Measurements from ENCODE around the gene ARHGAP15. TPM values are rescaled to one million over a fixed set of nuclear protein-coding genes. Genes with fewer than 3 reads are reported as not detected.

ARHGAP15 gene
- total RNA-seq, 2 donors from 2014 or later: 0.41 to 4.3 TPM

DNA sequence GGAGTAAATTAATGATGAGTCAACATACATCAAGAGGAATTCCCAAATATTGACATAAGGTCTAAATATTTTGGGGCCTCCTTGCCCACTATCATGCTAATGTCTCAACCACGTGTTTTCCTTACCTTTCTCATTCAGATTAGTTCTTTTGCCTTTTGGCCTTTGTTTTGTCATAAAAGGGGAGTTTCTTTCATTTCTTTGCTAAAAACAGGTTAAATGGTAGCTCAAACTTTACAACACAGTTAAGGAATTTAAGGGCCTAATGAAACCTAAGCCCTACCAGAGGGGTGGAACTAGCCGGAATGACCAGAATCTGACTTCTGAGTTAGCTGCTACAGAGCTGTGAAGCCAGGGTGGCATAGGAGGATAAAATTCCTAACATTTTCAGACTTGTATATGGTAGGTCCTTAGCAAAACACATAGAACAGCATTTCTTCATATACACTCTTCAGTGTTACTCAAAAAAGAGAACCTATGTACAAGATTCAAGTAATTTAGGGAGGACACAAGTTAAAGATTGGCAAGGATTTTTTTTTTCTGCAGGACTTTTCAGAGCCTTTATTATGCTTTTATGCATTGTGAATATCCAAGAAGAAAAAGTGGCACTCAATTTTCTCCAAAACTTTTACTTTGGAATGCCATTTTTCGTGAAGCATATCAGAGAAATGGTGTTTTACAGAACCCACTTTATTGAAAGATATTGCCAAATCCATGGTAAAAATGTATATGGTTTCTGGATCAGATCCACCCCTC lies 633.1 kb downstream of the ARHGAP15 start:
- Histone ChIP-seq H3K36me3 (no peaks in the 10 kb centered on the region), H3K4me1 (replicated peaks) (no peaks in the 10 kb centered on the region), H3K27me3 (replicated peaks; ENCODE audit: insufficient read depth) (no peaks in the 10 kb centered on the region), H3K4me3 (no peak overlapping the region), H3K27ac (no peak overlapping the region), H3K9me3 (no peaks in the 10 kb centered on the region)
- 62% methylated on average over 3 of the region's 3 CpGs for WGBS
- TF ChIP-seq, protein P1, sequence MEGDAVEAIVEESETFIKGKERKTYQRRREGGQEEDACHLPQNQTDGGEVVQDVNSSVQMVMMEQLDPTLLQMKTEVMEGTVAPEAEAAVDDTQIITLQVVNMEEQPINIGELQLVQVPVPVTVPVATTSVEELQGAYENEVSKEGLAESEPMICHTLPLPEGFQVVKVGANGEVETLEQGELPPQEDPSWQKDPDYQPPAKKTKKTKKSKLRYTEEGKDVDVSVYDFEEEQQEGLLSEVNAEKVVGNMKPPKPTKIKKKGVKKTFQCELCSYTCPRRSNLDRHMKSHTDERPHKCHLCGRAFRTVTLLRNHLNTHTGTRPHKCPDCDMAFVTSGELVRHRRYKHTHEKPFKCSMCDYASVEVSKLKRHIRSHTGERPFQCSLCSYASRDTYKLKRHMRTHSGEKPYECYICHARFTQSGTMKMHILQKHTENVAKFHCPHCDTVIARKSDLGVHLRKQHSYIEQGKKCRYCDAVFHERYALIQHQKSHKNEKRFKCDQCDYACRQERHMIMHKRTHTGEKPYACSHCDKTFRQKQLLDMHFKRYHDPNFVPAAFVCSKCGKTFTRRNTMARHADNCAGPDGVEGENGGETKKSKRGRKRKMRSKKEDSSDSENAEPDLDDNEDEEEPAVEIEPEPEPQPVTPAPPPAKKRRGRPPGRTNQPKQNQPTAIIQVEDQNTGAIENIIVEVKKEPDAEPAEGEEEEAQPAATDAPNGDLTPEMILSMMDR (IDR thresholded peaks at IDR 0.05): no peak
- no peak for TF ChIP-seq POLR2AphosphoS5 (IDR thresholded peaks at IDR 0.05)
- no peak for TF ChIP-seq POLR2A (IDR thresholded peaks at IDR 0.05)
- DNase-seq (ENCODE audit: low spot score): no peak
- intact Hi-C loops (cut with DNase I): no loop called here

- Histone ChIP-seq H3K4me3 (no peak overlapping the region), H3K36me3 (no peaks in the 10 kb centered on the region), H3K4me1 (replicated peaks) (no peaks in the 10 kb centered on the region), H3K9me3 (no peaks in the 10 kb centered on the region), H3K27ac (no peak overlapping the region), H3K27me3 (replicated peaks; ENCODE audit: insufficient read depth) (no peaks in the 10 kb centered on the region)
- intact Hi-C loops (cut with DNase I): no loop called here
- no peak for DNase-seq (ENCODE audit: low spot score)
- 67% methylated on average over 4 of the region's 4 CpGs for whole genome bisulfite sequencing
- TF ChIP-seq POLR2A (IDR thresholded peaks at IDR 0.05) (no peak), POLR2AphosphoS5 (IDR thresholded peaks at IDR 0.05) (no peak)
- TF ChIP-seq, protein P1 (IDR thresholded peaks at IDR 0.05): no peak
Measured at GRCh38 chr2:143764261-143764660, 635.0 kb downstream of the ARHGAP15 start.

- no peak for DNase-seq (ENCODE audit: low spot score)
Measured at GRCh38 chr2:143764706-143765105, 635.5 kb downstream of the ARHGAP15 start.

DNA sequence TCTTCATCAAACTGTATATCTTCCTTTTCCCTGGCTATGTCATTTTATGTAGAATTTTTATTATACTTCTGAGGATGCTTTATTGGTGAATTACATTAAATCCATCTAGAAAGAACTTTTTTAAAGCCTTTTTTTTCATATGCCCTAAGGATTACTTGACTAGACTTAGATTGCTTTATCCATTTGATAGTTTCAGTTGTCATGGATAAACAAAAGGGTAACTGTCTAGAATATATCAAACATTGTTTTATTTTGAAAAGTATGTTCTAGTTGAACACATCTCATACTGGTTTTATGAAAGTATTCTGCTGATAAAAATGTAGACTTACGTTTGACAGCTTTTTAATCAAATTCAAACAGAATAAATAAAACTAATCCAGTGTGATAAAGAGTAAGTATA lies 639.8 kb downstream of the ARHGAP15 start:
- 81% methylated on average over 1 of the region's 1 CpG for WGBS
- intact Hi-C loops (cut with DNase I): no loop called here
- H3K4me1 ChIP-seq (replicated peaks): no peaks in the 10 kb centered on the region

More at GRCh38 chr2:143764706-143765105, 635.5 kb downstream of the ARHGAP15 start:
- H3K4me3 ChIP-seq: no peak overlapping the region
- H3K27me3 ChIP-seq (replicated peaks; ENCODE audit: insufficient read depth): no peaks in the 10 kb centered on the region
- TF ChIP-seq, protein P1 (IDR thresholded peaks at IDR 0.05): no peak
- TF ChIP-seq POLR2AphosphoS5 (IDR thresholded peaks at IDR 0.05): no peak
- no peak for TF ChIP-seq POLR2A (IDR thresholded peaks at IDR 0.05)
- intact Hi-C loops (cut with DNase I): no loop called here
- no peaks in the 10 kb centered on the region for H3K9me3 ChIP-seq
- no peaks in the 10 kb centered on the region for H3K36me3 ChIP-seq
- H3K4me1 ChIP-seq (replicated peaks): no peaks in the 10 kb centered on the region
- no peak overlapping the region for H3K27ac ChIP-seq

More for the DNA sequence above, 639.8 kb downstream of the ARHGAP15 start:
- H3K36me3 ChIP-seq: no peaks in the 10 kb centered on the region
- H3K27me3 ChIP-seq (replicated peaks; ENCODE audit: insufficient read depth): no peaks in the 10 kb centered on the region
- no peaks in the 10 kb centered on the region for H3K9me3 ChIP-seq
- no peak for DNase-seq (ENCODE audit: low spot score)
- H3K4me3 ChIP-seq: no peak overlapping the region
- no peak overlapping the region for H3K27ac ChIP-seq
- TF ChIP-seq, protein P1 (IDR thresholded peaks at IDR 0.05): no peak
- TF ChIP-seq POLR2A (IDR thresholded peaks at IDR 0.05): no peak
- TF ChIP-seq POLR2AphosphoS5 (IDR thresholded peaks at IDR 0.05): no peak
